ENCODE results near the gene SMIM22.

SMIM22 gene

GRCh38 chr16:4796982-4797804, 2.0 kb downstream of the SMIM22 start:
- no peak for DNase-seq

- DNase-seq: no peak
Measured at GRCh38 chr16:4797805-4798252, 2.7 kb downstream of the SMIM22 start.

GRCh38 chr16:4798456-4798855, 3.3 kb downstream of the SMIM22 start:
- DNase-seq: no peak

- no peak for DNase-seq
Measured at GRCh38 chr16:4799171-4799855, 4.1 kb downstream of the SMIM22 start.

GRCh38 chr16:4800290-4801041, 5.3 kb downstream of the SMIM22 start:
- DNase-seq: no peak

GRCh38 chr16:4801051-4801961, 6.1 kb downstream of the SMIM22 start:
- DNase-seq: no peak

- DNase-seq: peak; percentile 72
Measured at GRCh38 chr16:4801962-4802658, 6.9 kb downstream of the SMIM22 start, which contains the start of gene ROGDI. TSS of gene ROGDI (minus strand) at chr16:4802633. CDS start at chr16:4802571, 62 bp downstream.

GRCh38 chr16:4802659-4803287, 7.6 kb downstream of the SMIM22 start:
- DNase-seq: peak; percentile 75

- no peak for DNase-seq
Measured at GRCh38 chr16:4803401-4803844, 8.3 kb downstream of the SMIM22 start.

- DNase-seq: no peak
Measured at GRCh38 chr16:4803898-4804762, 9.0 kb downstream of the SMIM22 start.

- DNase-seq: no peak
Measured at GRCh38 chr16:4805231-4805630, 10.1 kb downstream of the SMIM22 start.

GRCh38 chr16:4806280-4806679, 11.1 kb downstream of the SMIM22 start:
- DNase-seq: no peak

GRCh38 chr16:4811242-4811641, 16.1 kb downstream of the SMIM22 start:
- no peak for DNase-seq

GRCh38 chr16:4811773-4812172, 16.6 kb downstream of the SMIM22 start:
- no peak for DNase-seq

GRCh38 chr16:4813251-4814003, 18.3 kb downstream of the SMIM22 start:
- DNase-seq: no peak

GRCh38 chr16:4814046-4814445, 18.9 kb downstream of the SMIM22 start:
- DNase-seq: no peak

- no peak for DNase-seq
Measured at GRCh38 chr16:4814542-4815173, 19.5 kb downstream of the SMIM22 start.

- no peak for DNase-seq
Measured at GRCh38 chr16:4820652-4821051, 25.5 kb downstream of the SMIM22 start.

- DNase-seq: no peak
Measured at GRCh38 chr16:4825196-4825595, 30.0 kb downstream of the SMIM22 start.

Data from effector CD8-positive, alpha-beta T cell (primary cell).